HG03045 (cell line): Measurements from ENCODE around the gene ZMYM4.
A peak's percentile ranks its signal among the peaks of the same experiment; 100 is the strongest.

Source experiments
- ATAC-seq: cut with Tn5 transposase; IDR thresholded peaks from one replicate; pipeline ENCODE4 v1.9.1; 2021; ENCODE audit warnings: mild to moderate bottlenecking, moderate library complexity; ENCODE audit not compliant: unreplicated experiment

Gene ZMYM4

GRCh38 chr1:35274197-35274596, 5.7 kb downstream of the ZMYM4 start:
- ATAC-seq, result no peak

GRCh38 chr1:35278886-35279554, 10.5 kb downstream of the ZMYM4 start:
- no peak for ATAC-seq

- ATAC-seq, result no peak
These were observed 11.0 kb downstream of the ZMYM4 start for GRCh38 chr1:35279555-35279904.

- ATAC-seq, result no peak
These were observed 11.5 kb downstream of the ZMYM4 start for GRCh38 chr1:35280006-35280405.

GRCh38 chr1:35281565-35281964, 13.1 kb downstream of the ZMYM4 start:
- ATAC-seq, result no peak

- ATAC-seq, result no peak
These were observed 13.7 kb downstream of the ZMYM4 start for GRCh38 chr1:35282172-35282571.

GRCh38 chr1:35284852-35285251, 16.3 kb downstream of the ZMYM4 start:
- no peak for ATAC-seq

GRCh38 chr1:35285771-35286606, 17.5 kb downstream of the ZMYM4 start:
- ATAC-seq, result no peak

- ATAC-seq, result no peak
These were observed 19.5 kb downstream of the ZMYM4 start for GRCh38 chr1:35287807-35288640.

- no peak for ATAC-seq
These were observed 20.3 kb downstream of the ZMYM4 start for GRCh38 chr1:35288761-35289160.

- ATAC-seq, result no peak
These were observed 21.9 kb downstream of the ZMYM4 start for GRCh38 chr1:35290452-35290851.

GRCh38 chr1:35294809-35295208, 26.3 kb downstream of the ZMYM4 start:
- ATAC-seq, result no peak

GRCh38 chr1:35297886-35298285, 29.4 kb downstream of the ZMYM4 start:
- no peak for ATAC-seq

GRCh38 chr1:35298464-35298863, 30.0 kb downstream of the ZMYM4 start:
- peak; percentile 60 for ATAC-seq

GRCh38 chr1:35300376-35300775, 31.9 kb downstream of the ZMYM4 start:
- no peak for ATAC-seq

- no peak for ATAC-seq
These were observed 33.3 kb downstream of the ZMYM4 start for GRCh38 chr1:35301674-35302392.

- ATAC-seq, result no peak
These were observed 36.9 kb downstream of the ZMYM4 start for GRCh38 chr1:35305383-35305782.

- no peak for ATAC-seq
These were observed 47.1 kb downstream of the ZMYM4 start for GRCh38 chr1:35315649-35316048.

- no peak for ATAC-seq
These were observed 47.8 kb downstream of the ZMYM4 start for GRCh38 chr1:35316264-35316663.

- no peak for ATAC-seq
These were observed 51.6 kb downstream of the ZMYM4 start for GRCh38 chr1:35319988-35320713.
